ENCODE data around the gene MYRIP. TPM values are rescaled to one million over a fixed set of nuclear protein-coding genes. Genes with fewer than 3 reads are reported as not detected.
"Not testable (repeated sequence)": the region's sequence is repeated elsewhere in the genome, so short reads cannot be mapped to it uniquely, and the experiment has no call there.

Gene MYRIP
- total RNA-seq, result not detected in 2 replicates

GRCh38 chr3:39809181-39809994 lies at the start of gene MYRIP:
Gene MYRIP (plus strand): TSS chr3:39809609. CDS start chr3:39900817, 91,208 bp downstream.
- Mint-ChIP-seq H3K9me3 (no peaks in the 10 kb centered on the region), H3K4me3 (peak within 1 kb of the TSS; percentile 75), H3K36me3 (ENCODE audit: low read depth) (peaks cover 6% of the 10 kb centered on the region), H3K27me3 (peaks cover 63% of the 10 kb centered on the region), H3K4me1 (peaks cover 9% of the 10 kb centered on the region), H3K27ac (peak within 1 kb of the TSS; percentile 64)
- intact Hi-C loops (cut with micrococcal nuclease), result no loop called here
- DNase-seq, result peak; percentile 57

- H3K9me3 Mint-ChIP-seq, result no peaks in the 10 kb centered on the region
Observed at GRCh38 chr3:39760325-39760724, 49.1 kb upstream of the MYRIP start.

GRCh38 chr3:39762537-39763070 lies 46.8 kb upstream of the MYRIP start:
- H3K27me3 Mint-ChIP-seq, result peaks cover 2% of the 10 kb centered on the region
- H3K27ac Mint-ChIP-seq, result no peak overlapping the region
- no peaks in the 10 kb centered on the region for H3K4me1 Mint-ChIP-seq
- intact Hi-C loops (cut with micrococcal nuclease), result no loop called here
- H3K4me3 Mint-ChIP-seq, result no peak overlapping the region
- no peak for DNase-seq
- H3K9me3 Mint-ChIP-seq, result no peaks in the 10 kb centered on the region
- no peaks in the 10 kb centered on the region for H3K36me3 Mint-ChIP-seq (ENCODE audit: low read depth)

More at GRCh38 chr3:39760325-39760724, 49.1 kb upstream of the MYRIP start:
- intact Hi-C loops (cut with micrococcal nuclease), result no loop called here
- H3K27ac Mint-ChIP-seq, result no peak overlapping the region
- peaks cover 2% of the 10 kb centered on the region for H3K27me3 Mint-ChIP-seq
- no peak for DNase-seq
- no peaks in the 10 kb centered on the region for H3K36me3 Mint-ChIP-seq (ENCODE audit: low read depth)
- no peaks in the 10 kb centered on the region for H3K4me1 Mint-ChIP-seq
- no peak overlapping the region for H3K4me3 Mint-ChIP-seq

- H3K4me3 Mint-ChIP-seq, result no peak overlapping the region
- intact Hi-C loops (cut with micrococcal nuclease), result no loop called here
- no peak for DNase-seq
Observed at GRCh38 chr3:39763390-39763789, 46.0 kb upstream of the MYRIP start.

GRCh38 chr3:39765575-39765974 lies 43.8 kb upstream of the MYRIP start:
- Mint-ChIP-seq H3K4me1 (no peaks in the 10 kb centered on the region), H3K36me3 (ENCODE audit: low read depth) (no peaks in the 10 kb centered on the region), H3K27ac (no peak overlapping the region), H3K4me3 (no peak overlapping the region), H3K27me3 (peaks cover 2% of the 10 kb centered on the region), H3K9me3 (no peaks in the 10 kb centered on the region)
- no peak for DNase-seq
- intact Hi-C loops (cut with micrococcal nuclease), result no loop called here

More at GRCh38 chr3:39763390-39763789, 46.0 kb upstream of the MYRIP start:
- H3K27ac Mint-ChIP-seq, result no peak overlapping the region
- peaks cover 2% of the 10 kb centered on the region for H3K27me3 Mint-ChIP-seq
- H3K36me3 Mint-ChIP-seq (ENCODE audit: low read depth), result no peaks in the 10 kb centered on the region
- H3K4me1 Mint-ChIP-seq, result no peaks in the 10 kb centered on the region
- H3K9me3 Mint-ChIP-seq, result no peaks in the 10 kb centered on the region

GRCh38 chr3:39766433-39766832 lies 43.0 kb upstream of the MYRIP start:
- Mint-ChIP-seq H3K36me3 (ENCODE audit: low read depth) (no peaks in the 10 kb centered on the region), H3K27me3 (peaks cover 2% of the 10 kb centered on the region), H3K27ac (no peak overlapping the region), H3K9me3 (no peaks in the 10 kb centered on the region), H3K4me3 (no peak overlapping the region), H3K4me1 (no peaks in the 10 kb centered on the region)
- DNase-seq, result no peak
- intact Hi-C loops (cut with micrococcal nuclease), result no loop called here

- H3K27ac Mint-ChIP-seq; H3K27me3 Mint-ChIP-seq; H3K4me3 Mint-ChIP-seq; intact Hi-C loops (cut with micrococcal nuclease); DNase-seq; H3K9me3 Mint-ChIP-seq; H3K36me3 Mint-ChIP-seq (ENCODE audit: low read depth); H3K4me1 Mint-ChIP-seq: not testable (repeated sequence)
Observed at GRCh38 chr3:39766909-39767308, 42.5 kb upstream of the MYRIP start.

GRCh38 chr3:39778168-39778567 lies 31.2 kb upstream of the MYRIP start:
- H3K4me1 Mint-ChIP-seq; H3K27ac Mint-ChIP-seq; intact Hi-C loops (cut with micrococcal nuclease); H3K27me3 Mint-ChIP-seq; H3K4me3 Mint-ChIP-seq; H3K9me3 Mint-ChIP-seq; H3K36me3 Mint-ChIP-seq (ENCODE audit: low read depth): not testable (repeated sequence)
- DNase-seq, result peak; percentile 25

GRCh38 chr3:39779511-39780230 lies 29.7 kb upstream of the MYRIP start:
- Mint-ChIP-seq H3K27me3 (no peaks in the 10 kb centered on the region), H3K27ac (no peak overlapping the region), H3K9me3 (no peaks in the 10 kb centered on the region), H3K36me3 (ENCODE audit: low read depth) (no peaks in the 10 kb centered on the region), H3K4me1 (no peaks in the 10 kb centered on the region), H3K4me3 (no peak overlapping the region)
- DNase-seq, result peak; percentile 50
- intact Hi-C loops (cut with micrococcal nuclease), result no loop called here

GRCh38 chr3:39780352-39780751 lies 29.1 kb upstream of the MYRIP start:
- Mint-ChIP-seq H3K27ac (no peak overlapping the region), H3K36me3 (ENCODE audit: low read depth) (no peaks in the 10 kb centered on the region), H3K27me3 (no peaks in the 10 kb centered on the region), H3K9me3 (no peaks in the 10 kb centered on the region), H3K4me3 (no peak overlapping the region), H3K4me1 (no peaks in the 10 kb centered on the region)
- intact Hi-C loops (cut with micrococcal nuclease), result no loop called here
- DNase-seq, result no peak

GRCh38 chr3:39781025-39781424 lies 28.4 kb upstream of the MYRIP start:
- Mint-ChIP-seq H3K27me3 (no peaks in the 10 kb centered on the region), H3K27ac (no peak overlapping the region), H3K9me3 (no peaks in the 10 kb centered on the region), H3K36me3 (ENCODE audit: low read depth) (no peaks in the 10 kb centered on the region), H3K4me3 (no peak overlapping the region), H3K4me1 (no peaks in the 10 kb centered on the region)
- DNase-seq, result no peak
- intact Hi-C loops (cut with micrococcal nuclease), result no loop called here

- Mint-ChIP-seq H3K36me3 (ENCODE audit: low read depth) (no peaks in the 10 kb centered on the region), H3K27me3 (no peaks in the 10 kb centered on the region), H3K27ac (no peak overlapping the region), H3K4me3 (no peak overlapping the region), H3K9me3 (no peaks in the 10 kb centered on the region), H3K4me1 (no peaks in the 10 kb centered on the region)
- intact Hi-C loops (cut with micrococcal nuclease), result no loop called here
- no peak for DNase-seq
Observed at GRCh38 chr3:39781632-39782031, 27.8 kb upstream of the MYRIP start.

GRCh38 chr3:39783680-39784079 lies 25.7 kb upstream of the MYRIP start:
- Mint-ChIP-seq H3K9me3 (no peaks in the 10 kb centered on the region), H3K4me3 (no peak overlapping the region), H3K27me3 (no peaks in the 10 kb centered on the region), H3K36me3 (ENCODE audit: low read depth) (no peaks in the 10 kb centered on the region), H3K27ac (no peak overlapping the region), H3K4me1 (no peaks in the 10 kb centered on the region)
- DNase-seq, result peak; percentile 23
- intact Hi-C loops (cut with micrococcal nuclease), result no loop called here

GRCh38 chr3:39784922-39785321 lies 24.5 kb upstream of the MYRIP start:
- DNase-seq, result no peak
- Mint-ChIP-seq H3K4me1 (no peaks in the 10 kb centered on the region), H3K36me3 (ENCODE audit: low read depth) (no peaks in the 10 kb centered on the region), H3K27me3 (peaks cover 1% of the 10 kb centered on the region), H3K9me3 (no peaks in the 10 kb centered on the region), H3K4me3 (no peak overlapping the region), H3K27ac (no peak overlapping the region)
- intact Hi-C loops (cut with micrococcal nuclease), result no loop called here

All from activated CD4-positive, alpha-beta T cell treated with anti-CD3 and anti-CD28 coated beads, Interleukin-2, amount 10 ng/mL, durations not matched to agents 24 days and 14 days (primary cell).